ENCODE measurements around the gene VPS9D1. TPM values are rescaled to one million over a fixed set of nuclear protein-coding genes. Genes with fewer than 3 reads are reported as not detected.

Gene VPS9D1
- total RNA-seq, 5 donors from 2014 or later (not counting 1 experiment from before 2014, with no cell fraction given) = 15.5 to 28.8 (median 24.5) TPM

- Histone ChIP-seq H3K4me3 (ENCODE audit: control insufficient read depth in 1 of 2, extremely low read depth in 1 of 2, low read length in 1 of 2) (no peak overlapping the region), H3K9me3 (no peaks in the 10 kb centered on the region), H3K27ac (ENCODE audit: low read length) (no peak overlapping the region), H3K36me3 (ENCODE audit: control insufficient read depth in 2 of 2, extremely low read depth in 1 of 2, insufficient read depth in 1 of 2, low read length in 1 of 2) (peaks cover 7% of the 10 kb centered on the region in 2 donors), H3K27me3 (replicated peaks in 1 of 2; ENCODE audit: control insufficient read depth in 2 of 2, extremely low read depth in 1 of 2, insufficient read depth in 2 of 2, low read length in 1 of 2) (no peaks in the 10 kb centered on the region), H3K4me1 (ENCODE audit: control insufficient read depth in 1 of 2, extremely low read depth in 1 of 2, insufficient read depth in 2 of 2, low read length in 2 of 2) (peaks cover 9 to 43% of the 10 kb centered on the region in 2 experiments)
- DNase-seq (no peak), ATAC-seq (replicated peaks in 1 of 4) (no peak)
- H3K4me1 Mint-ChIP-seq = peaks cover 30 to 53% (median 44%) of the 10 kb centered on the region in 3 donors
- peak overlapping the region; percentile 82 to 89 for H3K27ac Mint-ChIP-seq
- H3K4me3 Mint-ChIP-seq = peak overlapping the region; percentile 21 to 83 (median 31)
- H3K27me3 Mint-ChIP-seq = no peaks in the 10 kb centered on the region
- POLR2A ChIA-PET = no interaction called here
- 79% methylated on average over 19 of the region's 26 CpGs for WGBS (ENCODE audit: insufficient coverage)
- CTCF ChIA-PET = no interaction called here
- H3K9me3 Mint-ChIP-seq = no peaks in the 10 kb centered on the region
- no peaks in the 10 kb centered on the region for H3K36me3 Mint-ChIP-seq
These were observed 39.1 kb upstream of the VPS9D1 start for GRCh38 chr16:89759746-89760340.

GRCh38 chr16:89749637-89750036, 28.9 kb upstream of the VPS9D1 start:
- H3K36me3 ChIP-seq (ENCODE audit: control insufficient read depth in 2 of 2, extremely low read depth in 1 of 2, insufficient read depth in 1 of 2, low read length in 1 of 2) = peaks cover 0 to 22% of the 10 kb centered on the region in 2 donors
- POLR2A ChIA-PET = no interaction called here
- WGBS (ENCODE audit: insufficient coverage) = 81% methylated on average over 9 of the region's 10 CpGs
- H3K9me3 Mint-ChIP-seq = no peaks in the 10 kb centered on the region
- ATAC-seq (replicated peaks in 1 of 4) = peak in 1 of 4 experiments; percentile 9
- peak in 2 of 35 experiments; percentile 15 to 30 for DNase-seq
- CTCF ChIA-PET = no interaction called here
- H3K27me3 ChIP-seq (replicated peaks in 1 of 2; ENCODE audit: control insufficient read depth in 2 of 2, extremely low read depth in 1 of 2, insufficient read depth in 2 of 2, low read length in 1 of 2) = no peaks in the 10 kb centered on the region
- no peaks in the 10 kb centered on the region for H3K9me3 ChIP-seq
- H3K27me3 Mint-ChIP-seq = no peaks in the 10 kb centered on the region
- peak overlapping the region in 1 of 2 donors; percentile 55 for H3K27ac Mint-ChIP-seq
- H3K36me3 Mint-ChIP-seq = peaks cover 6% of the 10 kb centered on the region
- no peak overlapping the region for H3K4me3 Mint-ChIP-seq
- peaks cover 11 to 26% (median 26%) of the 10 kb centered on the region in 3 donors for H3K4me1 Mint-ChIP-seq
- H3K27ac ChIP-seq (ENCODE audit: low read length) = no peak overlapping the region
- H3K4me3 ChIP-seq (ENCODE audit: control insufficient read depth in 1 of 2, extremely low read depth in 1 of 2, low read length in 1 of 2) = no peak overlapping the region
- peaks cover 0 to 29% of the 10 kb centered on the region in 2 experiments for H3K4me1 ChIP-seq (ENCODE audit: control insufficient read depth in 1 of 2, extremely low read depth in 1 of 2, insufficient read depth in 2 of 2, low read length in 2 of 2)

GRCh38 chr16:89748921-89749320, 28.2 kb upstream of the VPS9D1 start:
- Histone ChIP-seq H3K27ac (ENCODE audit: low read length) (no peak overlapping the region), H3K27me3 (replicated peaks in 1 of 2; ENCODE audit: control insufficient read depth in 2 of 2, extremely low read depth in 1 of 2, insufficient read depth in 2 of 2, low read length in 1 of 2) (no peaks in the 10 kb centered on the region), H3K4me3 (ENCODE audit: control insufficient read depth in 1 of 2, extremely low read depth in 1 of 2, low read length in 1 of 2) (no peak overlapping the region), H3K9me3 (no peaks in the 10 kb centered on the region), H3K4me1 (ENCODE audit: control insufficient read depth in 1 of 2, extremely low read depth in 1 of 2, insufficient read depth in 2 of 2, low read length in 2 of 2) (peaks cover 0 to 37% of the 10 kb centered on the region in 2 experiments), H3K36me3 (ENCODE audit: control insufficient read depth in 2 of 2, extremely low read depth in 1 of 2, insufficient read depth in 1 of 2, low read length in 1 of 2) (peaks cover 0 to 22% of the 10 kb centered on the region in 2 donors)
- CTCF ChIA-PET = no interaction called here
- Mint-ChIP-seq H3K9me3 (no peaks in the 10 kb centered on the region), H3K27ac (no peak overlapping the region), H3K4me1 (peaks cover 16 to 30% (median 26%) of the 10 kb centered on the region in 3 donors), H3K36me3 (peaks cover 6% of the 10 kb centered on the region), H3K27me3 (no peaks in the 10 kb centered on the region), H3K4me3 (no peak overlapping the region)
- WGBS (ENCODE audit: insufficient coverage) = 100% methylated on average over 5 of the region's 11 CpGs
- POLR2A ChIA-PET = no interaction called here
- ATAC-seq (replicated peaks in 1 of 4) (no peak), DNase-seq (no peak)

- POLR2A ChIA-PET = no interaction called here
- DNase-seq = no peak
These were observed 27.4 kb upstream of the VPS9D1 start for GRCh38 chr16:89748076-89748475.

GRCh38 chr16:89746043-89746442, 25.3 kb upstream of the VPS9D1 start:
- 90% methylated on average over 15 of the region's 15 CpGs for WGBS (ENCODE audit: insufficient coverage)
- Mint-ChIP-seq H3K4me1 (peaks cover 23 to 41% (median 26%) of the 10 kb centered on the region in 3 donors), H3K4me3 (no peak overlapping the region), H3K36me3 (peaks cover 3% of the 10 kb centered on the region), H3K9me3 (no peaks in the 10 kb centered on the region), H3K27ac (no peak overlapping the region), H3K27me3 (no peaks in the 10 kb centered on the region)
- Histone ChIP-seq H3K27ac (ENCODE audit: low read length) (no peak overlapping the region), H3K27me3 (replicated peaks in 1 of 2; ENCODE audit: control insufficient read depth in 2 of 2, extremely low read depth in 1 of 2, insufficient read depth in 2 of 2, low read length in 1 of 2) (no peaks in the 10 kb centered on the region), H3K36me3 (ENCODE audit: control insufficient read depth in 2 of 2, extremely low read depth in 1 of 2, insufficient read depth in 1 of 2, low read length in 1 of 2) (peaks cover 0 to 29% of the 10 kb centered on the region in 2 donors), H3K9me3 (no peaks in the 10 kb centered on the region), H3K4me1 (ENCODE audit: control insufficient read depth in 1 of 2, extremely low read depth in 1 of 2, insufficient read depth in 2 of 2, low read length in 2 of 2) (peaks cover 0 to 46% of the 10 kb centered on the region in 2 experiments), H3K4me3 (ENCODE audit: control insufficient read depth in 1 of 2, extremely low read depth in 1 of 2, low read length in 1 of 2) (no peak overlapping the region)
- ChIA-PET CTCF (no interaction called here), POLR2A (interaction anchor here in 1 of 2 donors (0.6 kb wide), 1 partner anchor 9 kb away, joined by 3 read pairs; no protein-coding TSS in a partner anchor)
- DNase-seq (no peak), ATAC-seq (replicated peaks in 1 of 4) (no peak)

More at GRCh38 chr16:89748076-89748475, 27.4 kb upstream of the VPS9D1 start:
- Mint-ChIP-seq H3K4me1 (peaks cover 17 to 35% (median 26%) of the 10 kb centered on the region in 3 donors), H3K27ac (peak overlapping the region; percentile 22 to 46), H3K9me3 (no peaks in the 10 kb centered on the region), H3K4me3 (no peak overlapping the region), H3K36me3 (peaks cover 6% of the 10 kb centered on the region), H3K27me3 (no peaks in the 10 kb centered on the region)
- 100% methylated on average over 4 of the region's 9 CpGs for WGBS (ENCODE audit: insufficient coverage)
- H3K27ac ChIP-seq (ENCODE audit: low read length) = no peak overlapping the region
- no peaks in the 10 kb centered on the region for H3K27me3 ChIP-seq (replicated peaks in 1 of 2; ENCODE audit: control insufficient read depth in 2 of 2, extremely low read depth in 1 of 2, insufficient read depth in 2 of 2, low read length in 1 of 2)
- H3K4me1 ChIP-seq (ENCODE audit: control insufficient read depth in 1 of 2, extremely low read depth in 1 of 2, insufficient read depth in 2 of 2, low read length in 2 of 2) = peaks cover 0 to 44% of the 10 kb centered on the region in 2 experiments
- peaks cover 0 to 22% of the 10 kb centered on the region in 2 donors for H3K36me3 ChIP-seq (ENCODE audit: control insufficient read depth in 2 of 2, extremely low read depth in 1 of 2, insufficient read depth in 1 of 2, low read length in 1 of 2)
- no peak overlapping the region for H3K4me3 ChIP-seq (ENCODE audit: control insufficient read depth in 1 of 2, extremely low read depth in 1 of 2, low read length in 1 of 2)
- no peaks in the 10 kb centered on the region for H3K9me3 ChIP-seq
- ATAC-seq (replicated peaks in 1 of 4) = no peak
- CTCF ChIA-PET = no interaction called here

GRCh38 chr16:89744813-89745212, 24.1 kb upstream of the VPS9D1 start:
- Mint-ChIP-seq H3K27ac (peak overlapping the region; percentile 19 to 39), H3K36me3 (peaks cover 3% of the 10 kb centered on the region), H3K4me1 (peaks cover 22 to 39% (median 24%) of the 10 kb centered on the region in 3 donors), H3K9me3 (no peaks in the 10 kb centered on the region), H3K27me3 (no peaks in the 10 kb centered on the region), H3K4me3 (no peak overlapping the region)
- no peak for ATAC-seq (replicated peaks in 1 of 4)
- no peak for DNase-seq
- H3K9me3 ChIP-seq = no peaks in the 10 kb centered on the region
- ChIA-PET CTCF (no interaction called here), POLR2A (no interaction called here)
- H3K36me3 ChIP-seq (ENCODE audit: control insufficient read depth in 2 of 2, extremely low read depth in 1 of 2, insufficient read depth in 1 of 2, low read length in 1 of 2) = peaks cover 7 to 34% of the 10 kb centered on the region in 2 donors
- peak overlapping the region; percentile 18 for H3K27ac ChIP-seq (ENCODE audit: low read length)
- WGBS (ENCODE audit: insufficient coverage) = 96% methylated on average over 15 of the region's 16 CpGs
- no peaks in the 10 kb centered on the region for H3K27me3 ChIP-seq (replicated peaks in 1 of 2; ENCODE audit: control insufficient read depth in 2 of 2, extremely low read depth in 1 of 2, insufficient read depth in 2 of 2, low read length in 1 of 2)
- peaks cover 0 to 44% of the 10 kb centered on the region in 2 experiments for H3K4me1 ChIP-seq (ENCODE audit: control insufficient read depth in 1 of 2, extremely low read depth in 1 of 2, insufficient read depth in 2 of 2, low read length in 2 of 2)
- no peak overlapping the region for H3K4me3 ChIP-seq (ENCODE audit: control insufficient read depth in 1 of 2, extremely low read depth in 1 of 2, low read length in 1 of 2)

Measured in T-cell (primary cell).